ENCODE results near the gene SLC26A4.

Gene SLC26A4

GRCh38 chr7:107754642-107755041 is 94.0 kb downstream of the SLC26A4 start:
- DNase-seq: no peak

DNA sequence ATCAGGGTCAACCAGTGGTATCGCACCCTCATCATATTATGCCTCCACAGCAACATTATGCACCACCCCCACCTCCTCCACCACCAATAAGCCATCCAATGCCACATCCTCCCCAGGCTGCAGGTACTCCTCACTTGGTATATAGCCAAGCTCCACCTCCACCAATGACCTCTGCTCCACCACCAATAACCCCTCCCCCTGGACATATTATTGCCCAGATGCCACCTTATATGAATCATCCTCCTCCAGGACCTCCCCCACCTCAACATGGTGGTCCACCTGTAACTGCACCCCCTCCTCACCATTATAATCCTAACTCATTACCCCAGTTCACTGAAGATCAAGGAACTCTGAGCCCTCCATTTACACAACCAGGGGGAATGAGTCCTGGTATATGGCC is 98.0 kb downstream of the SLC26A4 start:
- DNase-seq: no peak

DNA sequence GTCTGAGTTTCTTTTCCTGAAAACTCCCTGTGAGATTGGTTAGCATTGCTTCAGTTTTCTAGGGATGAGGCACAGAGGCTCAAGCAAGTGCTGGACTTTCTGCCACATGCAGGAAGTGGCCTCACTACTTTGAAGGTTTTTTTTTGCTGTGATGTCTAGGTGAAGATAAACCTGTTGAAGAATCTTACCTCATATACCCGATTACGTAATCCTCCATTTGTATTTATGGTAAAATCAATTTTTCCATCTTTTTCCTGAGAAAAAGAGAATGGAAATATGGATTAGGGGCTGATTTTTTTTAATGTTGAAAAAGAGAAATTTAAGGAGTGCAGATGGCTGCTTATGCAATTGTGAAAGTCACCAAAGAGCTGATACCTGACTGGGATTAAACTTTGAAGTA is 106.8 kb downstream of the SLC26A4 start:
- DNase-seq: no peak
